ENCODE results near the gene TAMM41.
"Not testable (repeated sequence)": the region's sequence is repeated elsewhere in the genome, so short reads cannot be mapped to it uniquely, and the experiment has no call there.

TAMM41 gene

GRCh38 chr3:11814663-11815062 lies 32.0 kb downstream of the TAMM41 start:
- DNase-seq (ENCODE audit: low read depth) = no peak

GRCh38 chr3:11810276-11810675 lies 36.4 kb downstream of the TAMM41 start:
- DNase-seq (ENCODE audit: low read depth) = no peak

DNA sequence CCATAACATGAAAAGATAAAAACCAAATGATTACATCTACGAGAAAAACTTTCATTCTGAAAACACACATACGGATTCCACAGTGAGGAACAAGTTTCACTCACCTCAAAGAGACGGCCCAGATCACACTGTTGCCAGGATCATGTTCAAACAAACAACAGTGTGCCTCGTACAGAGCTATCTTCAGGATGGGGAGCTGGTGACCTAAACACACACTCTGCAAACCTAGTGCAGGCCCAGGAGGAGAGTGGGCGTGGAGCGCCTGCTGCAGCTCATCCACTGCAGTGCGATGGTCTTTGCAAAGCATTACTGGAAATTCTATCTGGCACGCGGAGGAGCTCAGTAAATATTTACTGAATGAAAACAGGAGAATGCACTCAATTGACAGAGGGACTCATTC lies 38.5 kb downstream of the TAMM41 start:
- DNase-seq (ENCODE audit: low read depth) = no peak

DNA sequence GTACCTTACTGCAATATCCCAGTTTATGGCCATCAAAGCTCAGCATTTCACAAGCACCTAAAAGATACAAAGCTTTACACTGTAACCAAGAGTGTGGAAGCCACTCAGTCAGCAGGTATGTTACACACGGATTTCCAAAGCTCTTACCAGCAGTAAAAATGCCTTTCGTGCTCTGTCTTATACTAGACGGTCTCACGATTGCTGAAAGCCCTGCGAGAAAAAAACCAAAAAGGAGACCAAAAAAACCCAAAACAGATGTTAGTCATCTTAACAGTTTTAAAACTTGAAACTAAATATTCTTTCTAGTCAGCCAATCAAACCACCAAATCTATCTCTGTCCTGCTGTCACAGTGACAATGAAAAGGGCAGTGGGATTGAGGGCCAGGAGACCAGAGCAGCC lies 39.0 kb downstream of the TAMM41 start:
- no peak for DNase-seq (ENCODE audit: low read depth)

- no peak for DNase-seq (ENCODE audit: low read depth)
Observed at GRCh38 chr3:11805716-11806115, 41.0 kb downstream of the TAMM41 start.

- DNase-seq (ENCODE audit: low read depth) = no peak
Observed at GRCh38 chr3:11803977-11804892, 42.5 kb downstream of the TAMM41 start.

DNA sequence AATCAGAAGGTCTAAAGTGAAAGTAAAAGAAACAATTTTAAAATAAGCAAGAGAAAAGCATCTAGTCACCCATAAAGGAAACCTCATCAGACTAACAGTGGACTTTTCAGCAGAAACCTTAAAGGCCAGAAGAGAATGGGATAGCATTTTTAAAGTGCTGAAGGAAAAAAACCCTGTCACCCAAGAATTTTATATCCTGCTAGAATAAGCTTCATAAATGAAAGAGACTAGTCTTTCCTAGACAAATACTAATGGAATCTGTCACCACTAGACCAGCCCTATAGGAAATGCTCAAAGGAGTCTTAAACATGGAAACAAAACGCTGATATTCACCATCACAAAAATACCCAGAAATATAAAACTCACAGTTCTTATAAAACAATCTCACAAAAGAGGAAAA lies 46.9 kb downstream of the TAMM41 start:
- no peak for DNase-seq (ENCODE audit: low read depth)

- no peak for DNase-seq (ENCODE audit: low read depth)
Observed at GRCh38 chr3:11794927-11795326, 51.8 kb downstream of the TAMM41 start.

DNA sequence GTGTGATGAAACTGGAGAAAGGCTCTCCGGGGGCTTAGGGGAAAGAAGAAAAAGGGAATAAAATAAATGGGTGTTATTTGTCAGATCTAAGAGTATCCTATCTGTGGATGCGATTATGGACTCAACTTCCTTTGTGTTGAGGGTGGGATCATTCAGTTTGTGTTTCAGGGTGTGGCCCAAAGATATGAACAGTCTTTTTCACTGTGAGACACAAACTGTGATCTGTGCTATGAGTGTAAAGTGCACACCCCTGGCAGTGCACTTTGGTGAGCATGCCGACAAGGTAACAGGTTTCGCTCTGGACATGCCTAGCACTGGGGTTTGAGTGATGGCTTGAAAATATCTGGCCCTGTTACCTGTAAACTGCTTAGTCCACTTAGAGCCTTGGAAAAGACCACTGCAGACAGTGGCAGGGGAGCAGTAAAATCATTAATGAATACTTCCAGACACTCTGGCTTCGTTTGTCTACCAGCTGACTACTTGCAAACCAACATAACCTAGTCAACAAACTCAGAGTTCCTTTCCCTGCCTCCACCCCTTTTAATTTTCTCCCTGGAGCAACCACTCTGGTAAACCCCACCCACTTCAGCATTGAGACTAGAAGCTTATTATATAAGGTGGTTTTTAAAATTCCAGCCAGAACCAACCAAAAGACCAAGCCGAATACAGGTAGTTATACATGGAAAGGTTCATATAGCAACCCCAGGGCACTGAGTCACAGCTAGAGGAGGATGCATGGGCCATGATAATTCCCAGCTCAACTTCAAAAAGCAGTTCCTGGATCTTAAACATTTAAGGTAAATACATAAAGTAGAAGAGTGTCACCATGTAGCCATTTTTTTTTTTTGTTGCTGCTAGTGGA lies 55.1 kb downstream of the TAMM41 start:
- no peak for DNase-seq (ENCODE audit: low read depth)

DNA sequence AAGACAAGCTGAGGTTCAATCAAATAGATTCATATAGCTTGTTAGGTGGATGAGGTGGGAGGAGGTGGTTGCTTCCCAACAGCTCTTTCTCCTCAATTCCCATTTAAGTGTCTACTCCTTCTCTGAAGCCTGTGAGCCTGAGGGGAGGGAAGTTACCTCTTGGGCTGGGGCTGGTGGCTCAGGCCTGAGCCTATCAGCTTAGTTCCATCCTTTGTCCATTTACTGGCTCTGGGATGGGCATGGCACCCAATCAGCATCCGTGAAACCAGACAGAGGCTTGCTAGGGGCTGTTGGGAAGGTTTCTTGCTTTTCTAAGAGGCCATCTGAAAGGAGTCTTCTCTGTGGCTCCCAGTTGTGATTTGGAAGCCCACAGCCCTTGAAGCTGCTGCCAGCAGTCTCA lies 57.3 kb downstream of the TAMM41 start:
- no peak for DNase-seq (ENCODE audit: low read depth)

- DNase-seq (ENCODE audit: low read depth) = no peak
Observed at GRCh38 chr3:11784971-11785377, 61.7 kb downstream of the TAMM41 start.

DNA sequence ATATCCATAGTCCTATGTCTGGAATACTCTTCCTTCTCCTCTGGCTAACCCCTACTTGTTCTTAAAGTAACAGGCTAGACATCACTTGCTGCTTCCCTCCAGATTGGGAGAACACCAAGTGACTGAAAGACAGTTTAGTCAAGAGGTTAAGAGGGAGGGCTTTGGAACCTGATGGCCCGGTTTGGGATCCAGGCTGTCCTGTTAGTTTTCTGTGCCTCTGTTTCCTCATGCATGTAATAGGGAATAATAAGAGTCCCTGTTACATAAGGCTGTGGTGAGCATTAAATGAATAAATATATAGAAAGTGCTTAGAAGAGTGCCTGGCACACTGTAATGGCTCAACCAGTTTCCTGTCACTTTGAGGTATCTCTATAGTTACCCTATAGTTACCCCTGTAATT lies 66.3 kb downstream of the TAMM41 start:
- no peak for DNase-seq (ENCODE audit: low read depth)

DNA sequence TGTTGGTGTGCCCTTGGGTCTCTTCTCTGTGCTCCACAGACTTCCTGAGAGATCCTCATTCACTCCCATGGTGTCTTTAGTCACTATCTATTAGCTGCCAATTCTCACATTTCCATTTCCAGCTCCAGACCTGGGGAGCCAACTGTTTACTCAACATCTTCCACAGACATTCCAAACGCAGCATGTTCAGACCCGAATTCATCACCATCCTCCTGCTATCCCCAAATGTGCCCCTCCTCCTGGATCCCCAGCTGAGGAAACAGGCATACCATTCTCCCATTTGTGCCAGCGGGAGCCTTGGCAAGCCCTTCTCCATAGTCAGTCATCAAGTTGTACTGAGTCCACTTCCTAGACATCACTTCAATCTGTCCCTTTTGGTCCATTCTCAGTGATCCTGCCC lies 67.1 kb downstream of the TAMM41 start:
- DNase-seq (ENCODE audit: low read depth) = no peak

GRCh38 chr3:11778248-11778647 lies 68.4 kb downstream of the TAMM41 start:
- DNase-seq (ENCODE audit: low read depth) = no peak

- DNase-seq (ENCODE audit: low read depth) = no peak
Observed at GRCh38 chr3:11776346-11776745, 70.3 kb downstream of the TAMM41 start.

DNA sequence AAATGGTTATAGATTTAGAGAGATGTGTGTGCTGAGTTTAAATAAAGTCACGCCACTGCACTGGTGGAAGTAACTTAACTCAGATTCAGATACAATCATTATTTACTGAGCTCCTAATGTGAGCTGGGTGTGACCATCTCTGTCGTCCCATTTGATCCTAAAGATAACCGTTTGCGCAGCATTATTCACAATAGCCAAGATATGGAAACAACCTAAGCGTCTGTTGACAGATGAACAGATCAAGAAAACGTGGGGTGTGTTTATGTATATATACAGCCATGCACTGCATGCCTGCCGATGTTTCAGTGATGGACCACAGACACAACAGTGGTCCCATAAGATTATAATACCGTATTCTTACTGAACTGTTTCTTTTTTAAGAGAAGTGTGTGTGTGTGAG lies 71.2 kb downstream of the TAMM41 start:
- no peak for DNase-seq (ENCODE audit: low read depth)

DNA sequence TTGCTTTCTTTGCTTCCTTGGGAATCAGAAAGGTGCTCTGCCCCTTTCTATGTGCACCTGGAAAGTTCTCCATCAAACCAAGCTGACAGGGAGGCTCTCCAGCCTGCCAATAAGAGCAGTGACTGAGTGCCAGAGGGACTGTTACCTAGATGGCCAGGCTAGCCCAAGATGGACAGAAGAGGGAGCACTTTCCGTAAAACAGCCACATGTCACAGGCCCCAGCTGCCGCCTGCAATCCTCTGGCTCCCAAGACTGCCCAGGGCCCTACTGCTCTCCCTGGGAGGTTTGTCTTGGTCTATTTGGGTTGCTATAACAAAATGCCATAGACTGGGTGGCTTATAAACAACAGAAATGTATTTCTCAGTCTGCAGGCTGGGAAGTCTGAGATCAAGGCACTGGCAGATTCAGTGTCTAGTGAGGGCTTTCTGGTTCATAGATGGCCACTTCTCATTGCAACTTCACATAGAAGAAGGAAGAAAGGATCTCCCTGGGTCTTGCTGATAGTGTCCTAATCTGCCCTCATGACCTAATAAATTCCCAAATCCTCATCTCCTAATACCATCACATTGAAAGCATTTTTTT lies 72.3 kb downstream of the TAMM41 start:
- DNase-seq (ENCODE audit: low read depth) = no peak

DNA sequence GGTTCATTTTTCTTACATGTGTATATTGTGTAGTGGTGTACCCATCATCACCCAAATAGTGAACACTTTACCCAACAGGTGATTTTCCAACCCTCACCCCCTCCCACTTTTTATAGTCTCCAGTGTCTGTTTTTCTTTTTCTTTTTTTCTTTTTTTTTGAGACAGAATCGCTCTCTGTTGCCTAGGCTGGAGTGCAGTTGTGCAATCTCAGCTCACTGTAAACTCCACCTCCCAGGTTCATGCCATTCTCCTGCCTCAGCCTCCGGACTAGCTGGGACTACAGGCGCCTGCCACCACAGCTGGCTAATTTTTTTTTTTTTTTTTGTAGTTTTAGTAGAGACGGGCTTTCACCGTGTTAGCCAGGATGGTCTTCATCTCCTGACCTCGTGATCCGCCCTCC lies 74.8 kb downstream of the TAMM41 start:
- not testable (repeated sequence) for DNase-seq (ENCODE audit: low read depth)

GRCh38 chr3:11770477-11771391 lies 76.0 kb downstream of the TAMM41 start:
- peak; percentile 38 for DNase-seq (ENCODE audit: low read depth)

DNA sequence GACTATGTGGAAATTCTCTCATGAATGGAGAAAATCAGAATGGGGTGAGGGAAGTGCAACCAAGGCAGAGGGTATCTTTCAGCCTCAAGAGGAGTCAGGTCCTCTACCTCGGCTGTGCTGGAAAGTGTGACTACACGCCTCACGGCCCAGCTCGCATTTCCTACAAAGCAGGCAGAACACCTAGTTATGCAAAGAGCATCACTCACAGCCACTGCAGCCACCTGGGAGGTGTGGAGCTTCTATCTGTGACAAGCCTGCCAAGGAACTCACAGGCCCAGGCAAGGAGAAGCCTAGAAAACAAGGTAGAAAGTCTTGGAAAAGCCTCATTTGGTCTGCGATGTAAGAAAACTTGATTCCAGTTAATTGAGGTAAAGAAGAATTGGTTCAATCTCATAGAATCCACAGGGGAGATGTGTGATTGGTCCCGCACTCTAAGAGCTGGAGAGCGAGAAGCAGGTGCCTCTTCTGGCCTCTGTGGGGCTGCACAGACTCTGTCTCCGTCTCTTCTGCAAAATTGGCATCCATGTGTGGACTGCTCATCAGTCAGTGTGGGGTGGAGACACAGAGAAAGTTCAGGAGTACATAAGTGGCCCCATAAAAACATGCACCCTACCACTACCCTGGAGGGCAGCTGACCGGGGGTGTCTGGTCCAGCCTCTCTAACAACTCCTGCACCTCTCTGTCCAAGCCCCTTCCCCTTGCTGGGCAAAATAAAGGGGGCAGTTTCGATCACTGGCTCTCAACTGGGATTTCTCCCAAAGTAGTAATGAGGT lies 76.8 kb downstream of the TAMM41 start:
- DNase-seq (ENCODE audit: low read depth) = no peak

DNA sequence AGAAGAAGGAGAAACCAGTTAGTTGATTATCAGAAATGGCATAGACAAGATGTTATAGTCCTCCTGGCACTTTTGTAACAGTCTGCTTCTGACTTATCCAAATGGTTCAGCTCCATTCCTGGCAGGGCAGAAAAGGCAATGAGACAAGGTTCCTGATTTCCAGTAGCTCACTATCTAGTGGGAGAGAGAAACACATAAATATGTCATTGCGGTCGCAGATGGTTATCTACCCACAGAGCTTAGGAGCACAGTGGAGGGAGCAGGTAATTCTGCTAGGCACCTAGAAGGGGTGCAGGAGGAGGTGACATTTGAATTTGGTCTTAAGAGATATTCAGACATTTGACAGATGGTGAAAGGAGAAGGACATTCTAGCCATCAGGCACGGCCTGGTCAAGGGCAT lies 78.1 kb downstream of the TAMM41 start:
- no peak for DNase-seq (ENCODE audit: low read depth)

All from stimulated activated CD8-positive, alpha-beta memory T cell treated with anti-CD3 and anti-CD28 coated beads, Interleukin-12 subunit alpha, Interleukin-12 subunit beta, amount 100 ng/mL, for 4 hours (primary cell).